Measurements from ENCODE around the gene CPNE9.

Gene CPNE9

DNA sequence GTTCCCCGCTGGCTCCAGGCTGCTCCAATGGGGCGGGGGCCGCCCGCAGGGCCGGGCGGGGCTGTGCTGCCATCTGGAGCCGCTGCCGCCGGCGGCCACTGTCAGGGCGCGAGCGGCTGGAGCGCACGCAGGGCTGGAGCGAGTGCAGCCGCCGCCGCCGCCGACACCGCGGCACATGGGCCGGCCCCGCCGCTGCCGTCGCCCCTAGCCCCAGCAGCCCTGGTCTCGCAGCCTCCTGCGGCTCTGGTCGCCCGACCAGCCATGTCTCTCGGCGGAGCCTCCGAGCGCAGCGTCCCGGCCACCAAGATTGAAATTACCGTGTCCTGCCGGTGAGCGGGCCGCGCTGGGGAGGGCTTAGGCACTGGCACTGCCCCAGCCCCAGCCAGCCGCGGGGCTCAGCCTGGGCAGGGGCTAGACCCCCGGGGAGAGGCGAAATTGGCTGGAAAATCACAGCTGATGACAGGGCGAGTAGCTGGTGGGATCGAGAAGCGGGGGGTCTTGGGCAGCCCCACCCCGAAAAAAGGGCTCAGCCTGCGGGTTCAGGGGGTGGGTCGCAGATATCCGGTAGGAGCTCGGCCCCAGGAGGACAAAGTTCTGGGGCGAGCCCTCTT is at the start of gene CPNE9:
Gene CPNE9 (plus strand): TSS at position 98 of the 611 bp plus-strand sequence. CDS start 164 bp downstream, at position 262.
- no peak for DNase-seq

GRCh38 chr3:9659849-9660248 is 43.8 kb upstream of the CPNE9 start:
- no peak for DNase-seq

DNA sequence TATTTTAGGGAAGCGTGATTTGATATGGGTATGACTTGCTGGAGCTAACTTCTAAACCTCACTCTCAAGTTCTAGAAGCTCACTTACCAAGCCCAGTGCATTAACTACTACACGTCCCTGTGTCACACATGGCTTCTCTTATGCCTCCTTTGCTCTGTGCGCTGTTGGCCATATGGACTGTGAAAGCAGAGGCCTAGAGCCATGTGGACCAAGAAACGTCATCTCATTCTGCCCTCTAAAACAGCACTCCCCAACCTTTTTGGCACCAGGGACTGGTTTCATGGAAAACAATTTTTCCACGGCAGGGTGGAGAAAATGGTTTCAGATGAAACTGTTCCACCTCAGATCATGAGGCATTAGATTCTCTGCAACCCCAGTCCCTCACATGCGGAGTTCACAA is 42.7 kb upstream of the CPNE9 start:
- no peak for DNase-seq

DNA sequence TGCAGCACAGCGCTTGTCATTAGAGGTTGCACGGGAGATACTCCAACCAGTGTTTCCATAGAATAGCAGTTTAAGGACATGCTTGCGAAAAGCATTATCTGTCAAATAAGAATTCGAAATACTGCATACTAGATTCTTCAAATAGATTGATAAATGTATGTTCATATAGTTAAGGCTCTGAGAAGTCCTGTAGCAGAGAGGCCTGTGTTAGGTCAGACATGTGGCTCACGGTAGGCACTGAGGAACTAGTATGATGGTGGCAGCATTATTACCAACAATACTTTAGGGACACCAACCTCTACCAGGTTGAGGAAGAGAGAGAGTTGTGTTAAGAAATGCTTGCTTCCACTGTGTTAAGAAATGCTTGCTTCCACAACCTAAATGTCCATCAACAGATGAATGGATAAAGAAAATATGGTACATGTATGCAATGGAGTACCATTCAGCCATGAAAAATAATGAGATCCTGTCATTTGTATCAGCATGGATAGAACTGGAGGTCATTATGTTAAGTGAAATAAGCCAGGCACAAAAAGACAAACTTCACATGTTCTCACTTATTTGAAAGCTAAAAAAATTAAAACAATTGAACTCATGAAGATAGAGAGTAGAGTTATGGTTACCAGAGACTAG is 39.4 kb upstream of the CPNE9 start:
- DNase-seq: no peak

- no peak for DNase-seq
Observed at GRCh38 chr3:9666704-9667445, 36.8 kb upstream of the CPNE9 start.

DNA sequence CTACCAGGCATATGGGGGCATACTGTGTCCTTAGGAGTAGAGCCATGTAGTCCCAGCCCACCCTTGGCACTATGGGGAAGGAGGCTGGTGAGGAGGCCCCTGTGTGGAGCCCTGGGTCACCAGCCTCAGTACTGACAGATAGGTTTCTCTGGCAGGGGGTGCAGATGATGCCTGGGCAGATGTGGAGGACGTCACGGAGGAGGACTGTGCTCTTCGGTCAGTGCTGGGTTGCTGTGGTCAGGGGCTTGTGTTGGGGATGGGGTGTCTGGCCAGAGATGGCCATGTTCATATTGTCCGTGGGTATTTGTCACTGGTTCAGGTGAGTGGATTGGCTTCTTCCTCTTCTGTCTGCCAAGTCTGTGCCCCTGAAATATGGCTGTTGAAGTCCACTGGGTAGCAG is 34.4 kb upstream of the CPNE9 start:
- DNase-seq: no peak

DNA sequence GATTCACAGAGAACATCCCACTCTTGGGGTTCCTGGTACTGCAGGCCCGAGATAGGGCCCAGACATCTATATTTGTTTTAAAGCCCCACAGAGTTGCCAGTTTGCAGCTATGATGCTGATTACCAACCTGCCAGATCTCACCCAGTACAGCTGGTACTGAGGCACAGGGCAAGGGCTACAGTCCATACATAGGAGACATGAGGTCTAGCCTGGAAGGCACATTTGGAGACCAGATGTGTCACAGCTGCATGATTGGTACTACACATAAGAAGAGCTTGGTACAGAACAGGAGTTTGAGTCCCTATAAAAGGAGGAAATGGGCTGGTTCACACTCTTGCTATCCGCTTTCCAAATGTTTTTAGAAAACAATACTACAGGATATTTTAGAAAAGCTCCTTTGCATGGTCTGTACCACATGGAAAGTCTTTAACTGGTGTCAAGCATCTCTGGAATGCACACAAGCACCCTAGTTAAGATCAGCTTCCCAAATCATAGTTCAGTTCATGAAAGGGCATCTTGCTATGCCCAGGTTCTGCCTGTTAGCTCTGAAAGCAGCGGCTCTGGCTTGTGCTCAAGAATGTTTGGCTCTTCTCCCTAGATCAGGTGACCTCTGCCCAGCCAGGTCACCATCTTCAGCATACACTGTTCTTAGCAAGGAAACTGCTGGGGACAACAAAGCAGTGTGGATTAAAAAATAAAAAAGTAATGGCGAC is 33.8 kb upstream of the CPNE9 start:
- peak; percentile 33 for DNase-seq

DNA sequence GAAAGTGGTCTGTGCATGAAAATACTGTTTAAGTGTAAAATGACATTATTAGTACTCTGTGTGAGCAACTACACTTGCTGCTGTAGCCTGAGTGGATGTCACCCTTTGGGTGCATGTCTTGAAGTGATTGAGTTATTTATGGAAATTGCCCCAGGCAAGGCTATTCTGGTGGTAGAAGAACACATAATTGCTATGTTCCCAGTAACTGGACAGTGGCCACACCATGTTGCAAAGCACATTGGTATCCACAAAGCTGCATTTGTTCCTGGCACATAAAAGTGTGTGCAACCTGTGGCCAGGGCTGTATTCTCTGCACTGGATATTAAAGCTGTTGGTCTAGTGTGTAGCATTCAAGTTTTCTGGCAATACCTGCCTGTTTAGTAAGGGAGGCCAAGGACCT is 30.6 kb upstream of the CPNE9 start:
- DNase-seq: no peak

GRCh38 chr3:9673752-9674151 is 29.9 kb upstream of the CPNE9 start:
- DNase-seq: no peak

DNA sequence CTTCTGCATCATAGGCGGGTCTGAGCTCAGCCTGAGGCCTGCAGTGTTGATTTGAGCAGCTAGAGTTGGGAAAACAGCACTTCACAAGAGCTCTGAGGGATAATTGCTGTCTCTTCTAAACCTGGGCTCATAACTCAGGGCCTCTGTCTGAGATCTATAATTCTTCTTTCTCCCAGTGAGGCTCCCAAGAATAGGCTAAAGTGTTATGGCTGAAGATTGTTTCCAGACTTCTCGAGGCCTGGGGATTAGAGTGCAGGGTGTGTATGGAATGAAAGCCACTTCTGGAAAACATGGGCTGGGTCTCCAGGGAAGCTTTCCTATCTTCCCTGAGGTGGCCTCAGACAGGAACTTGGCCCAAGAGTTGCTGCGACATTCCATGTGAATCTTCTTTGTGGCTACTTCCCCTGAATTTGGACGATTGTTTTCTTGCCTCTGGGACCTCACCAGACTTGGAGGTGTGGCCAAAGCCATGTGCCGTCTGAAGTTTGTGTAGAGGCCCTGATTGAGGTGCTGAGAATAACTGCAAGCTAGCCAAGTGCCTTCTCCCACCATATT is 27.8 kb upstream of the CPNE9 start:
- no peak for DNase-seq

DNA sequence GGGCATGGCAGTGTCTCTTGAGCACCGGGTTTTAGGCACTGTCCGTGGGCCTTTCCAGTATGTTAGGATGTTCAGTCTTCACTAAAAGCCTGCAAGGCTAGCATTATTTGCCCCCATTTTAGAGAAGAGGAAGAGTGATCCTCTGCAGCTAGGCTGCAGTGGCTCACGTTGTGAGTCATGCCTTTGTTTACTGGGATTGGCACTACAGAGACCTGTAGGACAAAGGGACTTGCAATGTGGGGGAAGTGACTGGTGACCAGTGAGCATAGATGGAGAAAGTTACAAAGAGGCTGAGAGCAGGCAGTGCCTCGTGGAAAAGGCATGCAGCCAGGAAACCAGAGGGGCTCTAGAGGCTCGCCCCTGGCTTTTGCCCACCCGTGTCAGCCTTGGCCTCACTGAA is 26.8 kb upstream of the CPNE9 start:
- DNase-seq: no peak

DNA sequence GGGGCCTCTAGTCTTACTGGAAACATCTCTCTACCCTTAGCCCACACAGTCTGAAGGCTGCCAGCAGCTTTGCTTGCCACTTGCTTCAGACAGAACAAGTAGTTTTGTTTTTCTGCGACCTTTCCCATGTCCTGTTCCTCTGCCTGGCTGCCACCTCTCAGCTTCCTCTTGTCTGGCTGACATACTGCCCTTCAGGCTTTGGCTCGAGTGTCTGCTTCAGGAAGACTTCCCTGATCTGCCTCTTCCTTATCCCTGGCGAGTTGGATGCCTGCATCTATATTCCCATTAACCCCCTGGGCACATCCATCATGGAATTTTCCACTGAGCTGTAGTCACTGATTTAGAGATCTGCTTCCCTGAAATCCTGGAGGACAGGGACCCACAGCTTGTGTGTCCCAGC is 25.1 kb upstream of the CPNE9 start:
- no peak for DNase-seq

GRCh38 chr3:9679476-9680080 is 24.1 kb upstream of the CPNE9 start:
- no peak for DNase-seq

- no peak for DNase-seq
Observed at GRCh38 chr3:9681011-9681722, 22.5 kb upstream of the CPNE9 start.

GRCh38 chr3:9681723-9682081 is 21.9 kb upstream of the CPNE9 start:
- DNase-seq: no peak

GRCh38 chr3:9682096-9682495 is 21.5 kb upstream of the CPNE9 start:
- no peak for DNase-seq

DNA sequence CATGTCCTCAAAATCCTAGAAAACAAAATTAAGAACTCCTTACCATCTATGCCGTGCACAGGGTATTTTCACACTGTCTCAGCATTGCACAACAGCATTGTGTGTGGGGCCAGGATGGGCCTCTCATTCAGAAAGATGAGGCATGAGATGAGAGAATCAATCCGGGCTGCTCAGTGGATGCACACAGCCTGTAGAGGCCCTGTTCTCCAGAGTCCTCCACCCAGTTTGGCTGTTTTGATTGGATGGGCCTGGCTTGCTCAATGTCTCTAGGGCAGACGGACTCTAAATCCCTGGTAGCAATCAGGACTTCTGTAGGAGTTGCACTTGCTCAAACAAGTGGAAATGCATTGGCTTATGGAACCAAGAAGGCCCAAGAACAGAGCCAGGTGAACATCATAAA is 20.2 kb upstream of the CPNE9 start:
- no peak for DNase-seq

DNA sequence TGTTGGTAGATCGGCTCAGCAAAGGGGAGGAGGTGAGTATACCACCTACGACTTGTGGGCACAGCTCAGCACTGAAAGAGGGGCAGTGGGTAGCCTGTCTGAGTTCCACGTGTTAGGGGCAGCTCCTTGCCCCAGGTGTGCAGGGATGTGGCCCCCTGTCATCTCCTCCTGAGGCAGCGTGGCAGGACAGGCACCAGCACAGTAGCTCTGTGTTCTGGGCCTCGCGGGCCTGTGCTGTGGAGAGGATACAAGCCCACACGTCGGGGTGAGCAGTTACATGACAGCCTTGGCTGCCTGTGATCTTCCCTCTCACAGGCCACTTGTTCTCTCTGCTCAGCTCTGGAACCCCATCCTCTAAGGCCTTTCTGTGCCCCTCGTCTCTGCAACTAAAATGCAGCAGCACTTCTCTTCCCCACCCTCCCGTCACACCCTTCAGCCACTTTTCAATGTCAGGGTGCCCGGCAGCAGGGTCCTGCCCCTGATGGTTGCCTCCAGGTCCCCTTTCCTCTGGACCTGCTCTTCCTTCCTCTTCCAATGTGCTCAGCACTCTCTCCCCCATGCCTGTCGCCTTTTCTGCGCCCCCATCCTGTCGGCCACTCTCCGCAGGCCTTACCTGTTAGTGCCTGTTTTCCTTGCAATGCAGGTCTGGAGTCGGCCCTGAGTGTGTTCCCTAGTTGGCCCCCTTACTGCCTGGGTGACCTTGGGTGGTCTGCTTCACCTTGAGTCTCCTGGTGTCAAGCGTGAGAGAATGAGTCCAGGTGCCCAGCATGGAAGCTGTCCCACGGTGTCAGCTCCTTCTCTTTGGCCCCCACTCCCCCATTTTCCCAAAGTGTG is 18.2 kb upstream of the CPNE9 start:
- no peak for DNase-seq

- DNase-seq: no peak
Observed at GRCh38 chr3:9686050-9686550, 17.5 kb upstream of the CPNE9 start.

DNA sequence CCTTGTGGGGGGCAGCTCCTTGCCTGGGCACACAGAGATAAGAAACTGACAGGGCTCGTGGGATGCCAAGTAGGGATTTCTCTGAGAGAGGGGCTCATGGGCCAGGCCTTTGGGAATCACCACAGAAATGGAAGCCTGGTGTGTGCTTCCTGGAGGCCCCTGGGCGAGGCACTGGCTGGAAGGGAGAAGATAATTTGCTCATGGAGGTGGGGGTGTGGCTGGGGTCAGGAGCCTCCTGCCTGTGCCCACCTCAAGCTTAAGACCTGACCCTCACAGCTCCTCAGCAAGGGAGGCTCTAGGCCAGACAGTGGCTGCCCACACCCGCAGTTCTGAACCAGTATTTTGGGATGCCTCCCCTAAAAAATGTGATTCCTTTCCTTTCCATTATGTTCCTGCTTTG is 16.9 kb upstream of the CPNE9 start:
- no peak for DNase-seq

DNA sequence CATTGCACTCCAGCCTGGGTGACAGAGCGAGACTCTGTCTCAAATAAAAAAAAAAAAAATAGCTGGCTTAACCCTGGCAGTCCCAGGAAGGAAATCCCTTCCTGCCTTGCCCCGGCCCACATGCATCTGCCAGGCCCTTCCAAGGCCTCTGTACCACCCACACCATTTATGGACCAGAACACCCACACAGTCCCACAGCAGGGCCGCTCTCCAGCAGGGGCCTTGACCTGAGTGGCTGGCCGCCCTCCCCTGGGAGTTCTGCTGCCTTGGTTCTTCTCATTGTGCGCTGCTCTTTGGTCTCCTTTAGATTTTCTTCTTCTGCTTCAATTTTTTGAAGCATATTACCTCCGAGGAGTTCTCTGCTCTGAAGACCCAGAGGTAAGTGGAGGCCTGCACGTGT is 16.1 kb upstream of the CPNE9 start:
- DNase-seq: no peak
